Calu3 (cell line): ENCODE results near the gene SLIT3. TPM values are rescaled to one million over a fixed set of nuclear protein-coding genes. Genes with fewer than 3 reads are reported as not detected.

Experiments
- BruUV-seq: library from RNA; stranded (reverse); fragments of 400-500 nt; replicated peaks from 2 replicates; lab custom pipeline; 2021; lab: Mats Ljungman, UMichigan
- CTCF ChIA-PET: fragments of 300-600 bp; sonication (Branson Sonifier 250); formaldehyde crosslinking; loops from one replicate; lab custom pipeline; 2022; ENCODE audit warnings: antibody characterized with exemption; lab: Charles Lee
- DNase-seq: peaks from one replicate; pipeline ENCODE4 v3.0.0; 2022
- H3K27ac Mint-ChIP-seq: one replicate; pipeline ENCODE4 v1.8.0; 2022; ENCODE audit warnings: mixed read lengths; ENCODE audit not compliant: unreplicated experiment
- H3K27me3 Mint-ChIP-seq: one replicate; pipeline ENCODE4 v1.8.0; 2022; ENCODE audit warnings: mixed read lengths; ENCODE audit not compliant: unreplicated experiment
- H3K36me3 Mint-ChIP-seq: one replicate; pipeline ENCODE4 v1.8.0; 2022; ENCODE audit warnings: mild to moderate bottlenecking, moderate library complexity, mixed read lengths; ENCODE audit not compliant: insufficient read depth, unreplicated experiment
- H3K4me1 Mint-ChIP-seq: one replicate; pipeline ENCODE4 v1.8.0; 2022; ENCODE audit warnings: mild to moderate bottlenecking, low read depth, mixed read lengths; ENCODE audit not compliant: unreplicated experiment
- H3K4me3 Mint-ChIP-seq: one replicate; pipeline ENCODE4 v1.8.0; 2022; ENCODE audit warnings: mild to moderate bottlenecking, low read depth, moderate library complexity, mixed read lengths; ENCODE audit not compliant: unreplicated experiment
- H3K9me3 Mint-ChIP-seq: one replicate; pipeline ENCODE4 v1.8.0; 2022; ENCODE audit warnings: low read depth, mixed read lengths; ENCODE audit not compliant: unreplicated experiment
- CTCF ChIP-seq: fragments of 200-600 bp; IDR thresholded peaks from one replicate; pipeline ENCODE4 v1.8.0; 2022; ENCODE audit warnings: antibody characterized with exemption; ENCODE audit not compliant: unreplicated experiment
- intact Hi-C: fragments of 100-400 bp; cut with micrococcal nuclease; formaldehyde crosslinking; loops from one replicate; pipeline ENCODE4 v1.10.0; 2022; ENCODE audit not compliant: unreplicated experiment
- total RNA-seq: library from RNA; stranded (reverse); gene quantifications from 2 replicates; pipeline ENCODE4 v1.2.3, GENCODE V29; 2022

The SLIT3 gene
- total RNA-seq, 1 experiment from 2014 or later: not detected

GRCh38 chr5:169333518-169333917 lies 32.6 kb upstream of the SLIT3 start:
- intact Hi-C loops: no loop called here
- BruUV-seq: no TSS peak
- Mint-ChIP-seq H3K9me3 (peaks cover 14% of the 10 kb centered on the region), H3K4me1 (no peaks in the 10 kb centered on the region), H3K36me3 (no peaks in the 10 kb centered on the region), H3K4me3 (no peak overlapping the region), H3K27ac (no peak overlapping the region), H3K27me3 (no peaks in the 10 kb centered on the region)
- no peak for DNase-seq
- no peak for TF ChIP-seq CTCF
- CTCF ChIA-PET: no interaction called here

- TF ChIP-seq CTCF: no peak
- no peaks in the 10 kb centered on the region for H3K4me1 Mint-ChIP-seq
- no peaks in the 10 kb centered on the region for H3K36me3 Mint-ChIP-seq
- H3K4me3 Mint-ChIP-seq: no peak overlapping the region
- intact Hi-C loops: no loop called here
- peaks cover 16% of the 10 kb centered on the region for H3K9me3 Mint-ChIP-seq
- H3K27ac Mint-ChIP-seq: no peak overlapping the region
- BruUV-seq: no TSS peak
- no peak for DNase-seq
- CTCF ChIA-PET: no interaction called here
- no peaks in the 10 kb centered on the region for H3K27me3 Mint-ChIP-seq
Measured at GRCh38 chr5:169331292-169331852, 30.4 kb upstream of the SLIT3 start.

GRCh38 chr5:169328401-169328800 lies 27.5 kb upstream of the SLIT3 start:
- Mint-ChIP-seq H3K27me3 (no peaks in the 10 kb centered on the region), H3K4me3 (no peak overlapping the region), H3K9me3 (peaks cover 15% of the 10 kb centered on the region), H3K4me1 (no peaks in the 10 kb centered on the region), H3K36me3 (no peaks in the 10 kb centered on the region), H3K27ac (no peak overlapping the region)
- no TSS peak for BruUV-seq
- DNase-seq: no peak
- TF ChIP-seq CTCF: no peak
- intact Hi-C loops: no loop called here
- CTCF ChIA-PET: no interaction called here

- CTCF ChIA-PET: no interaction called here
- H3K9me3 Mint-ChIP-seq: peaks cover 16% of the 10 kb centered on the region
- H3K4me3 Mint-ChIP-seq: no peak overlapping the region
- no peaks in the 10 kb centered on the region for H3K36me3 Mint-ChIP-seq
- no peak for DNase-seq
- H3K27me3 Mint-ChIP-seq: no peaks in the 10 kb centered on the region
- H3K4me1 Mint-ChIP-seq: no peaks in the 10 kb centered on the region
- H3K27ac Mint-ChIP-seq: no peak overlapping the region
- intact Hi-C loops: no loop called here
- no peak for TF ChIP-seq CTCF
- BruUV-seq: no TSS peak
Measured at GRCh38 chr5:169325273-169325672, 24.3 kb upstream of the SLIT3 start.
